K562 (cell line): ENCODE data around the gene CLTC. TPM values are rescaled to one million over a fixed set of nuclear protein-coding genes. Genes with fewer than 3 reads are reported as not detected.

Source experiments
- ATAC-seq: fragments of 200-7000 bp; cut with Tn5 transposase; 3 replicates; pipeline ENCODE4 v1.9.1; 2020; ENCODE audit warnings: moderate library complexity
- BruUV-seq: library from RNA; stranded (reverse); fragments of 400-500 nt; replicated peaks from 2 replicates; lab custom pipeline; 2021; lab: Mats Ljungman, UMichigan
- CTCF ChIA-PET: fragments of 300-600 bp; formaldehyde crosslinking; extraction: SDS; loops from one replicate; lab custom pipeline; 2021; ENCODE audit warnings: low intra/inter-chr PET ratio; lab: Yijun Ruan, JAX
- POLR2A ChIA-PET: fragments of 300-600, 350-650 bp; sonication (Branson Sonifier 250); formaldehyde crosslinking; extraction: SDS; loops from one replicate; lab custom pipeline; 2021; ENCODE audit warnings: antibody characterized with exemption, inconsistent platforms; lab: Yijun Ruan, JAX
- DNase-seq, 4 experiments: peaks; one replicate each; pipeline versions ENCODE4 v3.0.0 to v3.0.0-alpha.2; 2011 to 2018; ENCODE audit warnings: low spot score in 3 of 4, mixed read lengths in 3 of 4; ENCODE audit errors: extremely low read depth in 1 of 4
- FAIRE-seq: peaks from 2 replicates; lab custom pipeline; 2011; peaks lifted over from hg19 to GRCh38; lab: Jason Lieb, UNC
- H2AFZ ChIP-seq: 2 replicates; pipeline ENCODE4 v1.6.0; 2011; ENCODE audit warnings: low read depth, low read length, control low read depth, inconsistent platforms
- H3K27ac ChIP-seq: fragments of 200-600 bp; 3 replicates; pipeline ENCODE4 v1.8.0; 2011; ENCODE audit warnings: low read depth, mild to moderate bottlenecking, control low read depth, inconsistent platforms, low read length, moderate library complexity, mixed read lengths; ENCODE audit errors: extremely low read depth
- H3K27me3 ChIP-seq, 2 experiments: fragments of 300-600 bp in 1 of 2; 2 replicates in 1 of 2; 3 replicates in 1 of 2; pipeline versions ENCODE4 v1.6.0 to v1.8.0; 2011; ENCODE audit warnings: inconsistent platforms in 2 of 2, low read length in 2 of 2, mild to moderate bottlenecking in 1 of 2, mixed read lengths in 1 of 2, moderate library complexity in 1 of 2; ENCODE audit not compliant: control insufficient read depth in 2 of 2, insufficient read depth in 2 of 2
- H3K36me3 ChIP-seq: fragments of 300-600 bp; 3 replicates; pipeline ENCODE4 v1.8.0; 2011; ENCODE audit warnings: mild to moderate bottlenecking, low read length, inconsistent platforms; ENCODE audit not compliant: control insufficient read depth, insufficient read depth
- H3K4me1 ChIP-seq, 2 experiments: fragments of 200-600 bp in 1 of 2; replicated peaks in 1 of 2; 2 replicates in 1 of 2; 3 replicates in 1 of 2; pipeline versions ENCODE4 v1.5.1 to v1.8.0; 2011; ENCODE audit warnings: inconsistent platforms in 2 of 2, low read length in 2 of 2, mild to moderate bottlenecking in 1 of 2, mixed read lengths in 1 of 2, moderate library complexity in 1 of 2; ENCODE audit not compliant: control insufficient read depth in 2 of 2, insufficient read depth in 2 of 2
- H3K4me2 ChIP-seq: 2 replicates; pipeline ENCODE4 v1.6.1; 2011; ENCODE audit warnings: low read length, control low read depth, inconsistent platforms, mixed read lengths; ENCODE audit not compliant: insufficient read depth
- H3K4me3 ChIP-seq: fragments of 200-600 bp; sonication (generic), shearing (Covaris generic); 2 replicates; pipeline ENCODE4 v1.5.1; 2016; ENCODE audit warnings: control low read depth, inconsistent platforms
- H3K79me2 ChIP-seq: fragments of 200-600 bp; 3 replicates; pipeline ENCODE4 v1.8.0; 2011; ENCODE audit warnings: low read length, inconsistent platforms; ENCODE audit not compliant: control insufficient read depth, insufficient read depth
- H3K9ac ChIP-seq, 2 experiments: 2 replicates each; pipeline versions ENCODE4 v1.6.0 to v1.6.1; 2011; ENCODE audit warnings: low read depth in 2 of 2, low read length in 2 of 2, control low read depth in 1 of 2, inconsistent platforms in 1 of 2, mild to moderate bottlenecking in 1 of 2, mixed read lengths in 1 of 2; ENCODE audit not compliant: insufficient read depth in 1 of 2
- H3K9me1 ChIP-seq: one replicate; pipeline ENCODE4 v1.6.0; 2011; ENCODE audit warnings: inconsistent platforms, mild to moderate bottlenecking, low read length, moderate library complexity; ENCODE audit not compliant: control insufficient read depth, insufficient read depth
- H3K9me3 ChIP-seq: replicated peaks from 2 replicates; pipeline ENCODE4 v1.5.1; 2011; ENCODE audit warnings: low read depth, low read length, inconsistent platforms; ENCODE audit not compliant: control insufficient read depth, insufficient read depth
- H4K20me1 ChIP-seq: replicated peaks from 2 replicates; pipeline ENCODE4 v1.6.1; 2011; ENCODE audit warnings: low read length, inconsistent platforms, mixed read lengths; ENCODE audit not compliant: control insufficient read depth, insufficient read depth
- BRD9 ChIP-seq: fragments of 450-650 bp; IDR thresholded peaks from 2 replicates; pipeline ENCODE4 v1.6.1; 2018; ENCODE audit warnings: low read depth; ENCODE audit not compliant: partially characterized antibody
- CHCHD3 ChIP-seq: fragments of 250-450 bp; sonication (Bioruptor Pico); IDR thresholded peaks from 2 replicates; pipeline ENCODE4 v2.1.2; 2022; ENCODE audit warnings: mild to moderate bottlenecking
- SRF ChIP-seq, 2 experiments: fragments of 250-450, 450-650 bp in 1 of 2; sonication (Bioruptor Pico) in 1 of 2; sonication (generic) in 1 of 2; formaldehyde crosslinking; IDR thresholded peaks; 2 replicates each; pipeline versions ENCODE4 v1.5.0 to v1.5.1; 2020 to 2022; ENCODE audit warnings: mild to moderate bottlenecking in 1 of 2, missing genetic modification reagents in 1 of 2
- TCF7L2 ChIP-seq: fragments of 150-350 bp; IDR thresholded peaks from 2 replicates; pipeline ENCODE4 v1.6.1; 2016; ENCODE audit warnings: low read depth, mild to moderate bottlenecking, low read length, moderate library complexity
- ZBTB33 ChIP-seq: sonication (generic); formaldehyde crosslinking; IDR thresholded peaks from 2 replicates; pipeline ENCODE4 v1.8.1; 2023; ENCODE audit warnings: mild to moderate bottlenecking, missing genetic modification reagents
- WGBS: fragments of 100-300 bp; shearing (Covaris generic); methylation state at CpG from one replicate; pipeline ENCODE4 v1.1.6; 2016; ENCODE audit warnings: low coverage, mixed read lengths; ENCODE audit not compliant: insufficient coverage; ENCODE audit errors: missing lambda C conversion rate; 5-methylcytosine and 5-hydroxymethylcytosine counted together
- in situ Hi-C: fragments of 300-500 bp; cut with MboI; formaldehyde crosslinking; loops from 4 replicates; pipeline ENCODE4 v1.15.0; 2018; ENCODE audit warnings: inconsistent platforms, mixed read lengths
- intact Hi-C: fragments of 100-400 bp; cut with micrococcal nuclease; formaldehyde crosslinking; loops from 2 replicates; pipeline ENCODE4 v1.14.2; 2022
- polyA plus RNA-seq, 8 experiments: library from polyadenylated mRNA; depleted of rRNA in 4 of 8; stranded (reverse) in 5 of 8; unstranded in 3 of 8; fragments of >200 nt; fragmentation: Nextera tagmentation in 2 of 8; fragmentation: Illumina TruSeq in 1 of 8; extraction: Ambion mirVana in 2 of 8; extraction: Trizol in 1 of 8; gene quantifications; 2 replicates each; pipeline versions ENCODE4 v1.2.1 to v1.2.3, GENCODE V29; 2011 to 2014; ENCODE audit warnings: inconsistent platforms in 1 of 8, missing spikeins in 1 of 8
- total RNA-seq, 7 experiments: library from RNA; depleted of rRNA in 6 of 7; stranded (reverse); fragments of >200 nt in 6 of 7; fragmentation: Illumina TruSeq in 2 of 7; extraction: Trizol in 2 of 7; gene quantifications; 2 replicates each; pipeline versions ENCODE4 v1.2.1 to v1.2.3, GENCODE V29; 2011 to 2021; ENCODE audit warnings: low replicate concordance in 1 of 7
- TF ChIP-seq, protein P1 (sequence below), 3 experiments: fragments of 200-800 bp in 1 of 3; fragments of 250-450 bp in 1 of 3; fragments of 450-650 bp in 1 of 3; sonication (Bioruptor Pico) in 1 of 3; sonication (Bioruptor generic) in 1 of 3; formaldehyde crosslinking in 1 of 3; IDR thresholded peaks; 2 replicates each; pipeline versions ENCODE4 v1.6.1 to v1.8.0; 2016 to 2022; ENCODE audit warnings: mild to moderate bottlenecking in 2 of 3, missing genetic modification characterization in 2 of 3, missing compliant biosample characterization in 1 of 3, moderate library complexity in 1 of 3
- TF ChIP-seq, protein P2 (sequence below): fragments of 450-650 bp; IDR thresholded peaks from 2 replicates; pipeline ENCODE4 v1.6.1; 2018; ENCODE audit not compliant: partially characterized antibody

Gene CLTC
- total and polyA plus RNA-seq, 9 of the 15 experiments (the other 6 are each of a cell fraction or from before 2014, with no cell fraction given), result 115 to 267 (median 174) TPM

DNA sequence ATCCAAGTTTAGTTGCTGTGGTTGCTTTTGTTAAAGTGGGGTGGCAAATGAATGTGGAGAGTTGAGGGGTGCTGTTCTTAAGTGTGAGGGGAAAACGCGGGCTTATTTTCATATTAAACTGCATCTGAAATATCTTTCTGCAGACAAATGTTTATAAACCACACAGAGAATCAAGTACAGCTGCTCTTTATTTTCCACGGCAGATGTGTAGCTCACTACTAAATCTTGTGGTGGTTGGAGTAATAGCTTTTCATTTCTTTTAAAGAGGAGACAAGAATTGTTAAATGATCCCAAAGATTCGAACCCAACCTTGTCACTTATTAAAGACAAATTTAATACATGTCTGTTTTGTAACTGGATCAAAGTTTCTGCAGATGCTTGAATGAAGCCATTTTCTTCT lies 2.1 kb downstream of the CLTC start (continued):
- TF ChIP-seq, protein P1, sequence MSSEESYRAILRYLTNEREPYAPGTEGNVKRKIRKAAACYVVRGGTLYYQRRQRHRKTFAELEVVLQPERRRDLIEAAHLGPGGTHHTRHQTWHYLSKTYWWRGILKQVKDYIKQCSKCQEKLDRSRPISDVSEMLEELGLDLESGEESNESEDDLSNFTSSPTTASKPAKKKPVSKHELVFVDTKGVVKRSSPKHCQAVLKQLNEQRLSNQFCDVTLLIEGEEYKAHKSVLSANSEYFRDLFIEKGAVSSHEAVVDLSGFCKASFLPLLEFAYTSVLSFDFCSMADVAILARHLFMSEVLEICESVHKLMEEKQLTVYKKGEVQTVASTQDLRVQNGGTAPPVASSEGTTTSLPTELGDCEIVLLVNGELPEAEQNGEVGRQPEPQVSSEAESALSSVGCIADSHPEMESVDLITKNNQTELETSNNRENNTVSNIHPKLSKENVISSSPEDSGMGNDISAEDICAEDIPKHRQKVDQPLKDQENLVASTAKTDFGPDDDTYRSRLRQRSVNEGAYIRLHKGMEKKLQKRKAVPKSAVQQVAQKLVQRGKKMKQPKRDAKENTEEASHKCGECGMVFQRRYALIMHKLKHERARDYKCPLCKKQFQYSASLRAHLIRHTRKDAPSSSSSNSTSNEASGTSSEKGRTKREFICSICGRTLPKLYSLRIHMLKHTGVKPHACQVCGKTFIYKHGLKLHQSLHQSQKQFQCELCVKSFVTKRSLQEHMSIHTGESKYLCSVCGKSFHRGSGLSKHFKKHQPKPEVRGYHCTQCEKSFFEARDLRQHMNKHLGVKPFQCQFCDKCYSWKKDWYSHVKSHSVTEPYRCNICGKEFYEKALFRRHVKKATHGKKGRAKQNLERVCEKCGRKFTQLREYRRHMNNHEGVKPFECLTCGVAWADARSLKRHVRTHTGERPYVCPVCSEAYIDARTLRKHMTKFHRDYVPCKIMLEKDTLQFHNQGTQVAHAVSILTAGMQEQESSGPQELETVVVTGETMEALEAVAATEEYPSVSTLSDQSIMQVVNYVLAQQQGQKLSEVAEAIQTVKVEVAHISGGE (CRISPR knock-in tag; IDR thresholded peaks at IDR 0.05), result no peak

DNA sequence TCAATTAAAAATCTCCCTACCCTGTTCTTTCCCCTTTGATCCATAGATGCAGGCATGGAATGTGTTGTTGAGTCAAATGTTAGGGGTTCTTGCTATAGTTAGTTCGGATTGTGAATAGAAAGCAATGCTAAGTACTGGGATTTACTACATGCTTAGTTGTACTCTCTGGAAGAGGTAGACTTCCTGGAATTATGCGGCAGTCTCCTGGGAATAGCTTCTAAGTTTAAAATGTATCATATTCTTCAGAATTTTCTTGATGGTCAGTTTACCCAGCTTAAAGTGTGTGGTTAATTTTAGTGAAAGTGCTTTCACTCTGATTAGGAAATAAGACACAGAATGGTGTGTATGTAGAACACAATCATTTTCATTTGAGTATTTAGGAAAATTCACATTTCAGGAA lies 3.5 kb downstream of the CLTC start:
- in situ Hi-C loops (no loop called here), intact Hi-C loops (loop anchor here (5.0 kb wide), 1 partner anchor 101 kb away; no protein-coding TSS in a partner anchor)
- BruUV-seq, result no TSS peak
- Histone ChIP-seq H4K20me1 (peaks cover 44% of the 10 kb centered on the region), H3K9me1 (no peaks in the 10 kb centered on the region), H3K4me1 (peaks cover 6 to 23% of the 10 kb centered on the region in 2 experiments; a peak in 3 of 5 replicates), H3K79me2 (peaks cover 95% of the 10 kb centered on the region), H3K4me2 (peak overlapping the region; percentile 56), H2AFZ (no peak overlapping the region), H3K36me3 (peaks cover 61% of the 10 kb centered on the region), H3K27me3 (no peaks in the 10 kb centered on the region), H3K9ac (peak overlapping the region in 1 of 2 experiments; percentile 96; a peak in 2 of 4 replicates), H3K4me3 (peak overlapping the region; percentile 97), H3K9me3 (no peaks in the 10 kb centered on the region), H3K27ac (no peak overlapping the region)
- ChIA-PET CTCF (no interaction called here), POLR2A (interaction anchor here (0.6 to 7.4 kb wide), 3 partner anchors 10 to 965 kb away, joined by 3 to 45 read pairs (median 12); no protein-coding TSS in a partner anchor)
- DNase-seq (no peak), FAIRE-seq (no peak), ATAC-seq (no peak)
- WGBS, result 9% methylated on average over 2 of the region's 2 CpGs
- TF ChIP-seq ZBTB33 (CRISPR knock-in tag) (no peak), CHCHD3 (no peak), TCF7L2 (no peak), SRF (CRISPR knock-in tag; IDR thresholded peaks at IDR 0.05) (no peak), BRD9 (no peak)
- TF ChIP-seq, protein P2, sequence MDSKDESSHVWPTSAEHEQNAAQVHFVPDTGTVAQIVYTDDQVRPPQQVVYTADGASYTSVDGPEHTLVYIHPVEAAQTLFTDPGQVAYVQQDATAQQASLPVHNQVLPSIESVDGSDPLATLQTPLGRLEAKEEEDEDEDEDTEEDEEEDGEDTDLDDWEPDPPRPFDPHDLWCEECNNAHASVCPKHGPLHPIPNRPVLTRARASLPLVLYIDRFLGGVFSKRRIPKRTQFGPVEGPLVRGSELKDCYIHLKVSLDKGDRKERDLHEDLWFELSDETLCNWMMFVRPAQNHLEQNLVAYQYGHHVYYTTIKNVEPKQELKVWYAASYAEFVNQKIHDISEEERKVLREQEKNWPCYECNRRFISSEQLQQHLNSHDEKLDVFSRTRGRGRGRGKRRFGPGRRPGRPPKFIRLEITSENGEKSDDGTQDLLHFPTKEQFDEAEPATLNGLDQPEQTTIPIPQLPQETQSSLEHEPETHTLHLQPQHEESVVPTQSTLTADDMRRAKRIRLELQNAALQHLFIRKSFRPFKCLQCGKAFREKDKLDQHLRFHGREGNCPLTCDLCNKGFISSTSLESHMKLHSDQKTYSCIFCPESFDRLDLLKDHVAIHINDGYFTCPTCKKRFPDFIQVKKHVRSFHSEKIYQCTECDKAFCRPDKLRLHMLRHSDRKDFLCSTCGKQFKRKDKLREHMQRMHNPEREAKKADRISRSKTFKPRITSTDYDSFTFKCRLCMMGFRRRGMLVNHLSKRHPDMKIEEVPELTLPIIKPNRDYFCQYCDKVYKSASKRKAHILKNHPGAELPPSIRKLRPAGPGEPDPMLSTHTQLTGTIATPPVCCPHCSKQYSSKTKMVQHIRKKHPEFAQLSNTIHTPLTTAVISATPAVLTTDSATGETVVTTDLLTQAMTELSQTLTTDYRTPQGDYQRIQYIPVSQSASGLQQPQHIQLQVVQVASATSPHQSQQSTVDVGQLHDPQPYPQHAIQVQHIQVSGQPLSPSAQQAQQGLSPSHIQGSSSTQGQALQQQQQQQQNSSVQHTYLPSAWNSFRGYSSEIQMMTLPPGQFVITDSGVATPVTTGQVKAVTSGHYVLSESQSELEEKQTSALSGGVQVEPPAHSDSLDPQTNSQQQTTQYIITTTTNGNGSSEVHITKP, result no peak
